OCI-LY1 (cell line): Measurements from ENCODE around the gene GRID2.

Experiments
- H2AFZ ChIP-seq: fragments of 200-600 bp; sonication (generic), shearing (Covaris generic); 2 replicates; pipeline ENCODE4 v1.6.0; 2014; ENCODE audit warnings: antibody characterized with exemption, mild to moderate bottlenecking, low read length
- H3F3A ChIP-seq: fragments of 200-600 bp; sonication (generic), shearing (Covaris generic); 2 replicates; pipeline ENCODE4 v1.6.0; 2014; ENCODE audit warnings: mild to moderate bottlenecking, antibody characterized with exemption, low read length, moderate library complexity; ENCODE audit not compliant: insufficient read depth
- H3K27ac ChIP-seq: fragments of 200-600 bp; sonication (generic); 2 replicates; pipeline ENCODE4 v1.5.1; 2014; ENCODE audit warnings: low read length, mixed run types, mild to moderate bottlenecking, low read depth; ENCODE audit not compliant: poor library complexity, severe bottlenecking
- H3K27me3 ChIP-seq: fragments of 200-600 bp; sonication (generic); 2 replicates; pipeline ENCODE4 v1.6.0; 2014; ENCODE audit warnings: antibody characterized with exemption, mild to moderate bottlenecking, low read length, moderate library complexity; ENCODE audit not compliant: insufficient read depth
- H3K36me3 ChIP-seq: fragments of 200-600 bp; sonication (generic); 2 replicates; pipeline ENCODE4 v1.6.1; 2014; ENCODE audit warnings: mild to moderate bottlenecking, antibody characterized with exemption, low read length, moderate library complexity, mixed read lengths; ENCODE audit not compliant: insufficient read depth
- H3K4me1 ChIP-seq: fragments of 200-600 bp; sonication (generic); 2 replicates; pipeline ENCODE4 v1.5.1; 2014; ENCODE audit warnings: mild to moderate bottlenecking, low read length, moderate library complexity; ENCODE audit not compliant: insufficient read depth, severe bottlenecking
- H3K4me2 ChIP-seq: fragments of 200-600 bp; sonication (generic), shearing (Covaris generic); 2 replicates; pipeline ENCODE4 v1.6.1; 2014; ENCODE audit warnings: low read length
- H3K4me3 ChIP-seq: fragments of 200-600 bp; sonication (generic); 2 replicates; pipeline ENCODE4 v1.5.1; 2014; ENCODE audit warnings: low read length, low read depth, mild to moderate bottlenecking, mixed read lengths; ENCODE audit not compliant: poor library complexity, severe bottlenecking
- H3K79me2 ChIP-seq: fragments of 200-600 bp; shearing (Covaris generic); 2 replicates; pipeline ENCODE4 v1.6.1; 2016; ENCODE audit warnings: mixed run types, low read length, mixed read lengths; ENCODE audit not compliant: insufficient read depth
- H3K9ac ChIP-seq: fragments of 200-600 bp; sonication (generic), shearing (Covaris generic); 2 replicates; pipeline ENCODE4 v1.6.1; 2014; ENCODE audit warnings: mild to moderate bottlenecking, low read length, mixed read lengths
- H3K9me2 ChIP-seq: fragments of 200-600 bp; sonication (generic), shearing (Covaris generic); 2 replicates; pipeline ENCODE4 v1.6.1; 2014; ENCODE audit warnings: low read depth, mild to moderate bottlenecking, low read length, mixed read lengths
- H3K9me3 ChIP-seq: fragments of 200-600 bp; shearing (Covaris generic); 2 replicates; pipeline ENCODE4 v1.6.1; 2014; ENCODE audit warnings: low read length, mixed read lengths
- H4K20me1 ChIP-seq: fragments of 200-600 bp; sonication (generic), shearing (Covaris generic); 2 replicates; pipeline ENCODE4 v1.6.0; 2016; ENCODE audit warnings: mild to moderate bottlenecking, low read length; ENCODE audit not compliant: insufficient read depth
- EZH2 ChIP-seq: fragments of 200-600 bp; sonication (generic), shearing (Covaris generic); IDR thresholded peaks from 2 replicates; pipeline ENCODE4 v1.8.0; 2017; ENCODE audit warnings: borderline replicate concordance, mixed run types, mild to moderate bottlenecking, antibody characterized with exemption, low read length, moderate library complexity, mixed read lengths
- TF ChIP-seq, protein P1 (sequence below): fragments of 200-600 bp; sonication (generic), shearing (Covaris generic); IDR thresholded peaks from 2 replicates; pipeline ENCODE4 v1.5.1; 2017; ENCODE audit warnings: mild to moderate bottlenecking, antibody characterized with exemption, low read length, moderate library complexity, mixed read lengths

Gene GRID2

DNA sequence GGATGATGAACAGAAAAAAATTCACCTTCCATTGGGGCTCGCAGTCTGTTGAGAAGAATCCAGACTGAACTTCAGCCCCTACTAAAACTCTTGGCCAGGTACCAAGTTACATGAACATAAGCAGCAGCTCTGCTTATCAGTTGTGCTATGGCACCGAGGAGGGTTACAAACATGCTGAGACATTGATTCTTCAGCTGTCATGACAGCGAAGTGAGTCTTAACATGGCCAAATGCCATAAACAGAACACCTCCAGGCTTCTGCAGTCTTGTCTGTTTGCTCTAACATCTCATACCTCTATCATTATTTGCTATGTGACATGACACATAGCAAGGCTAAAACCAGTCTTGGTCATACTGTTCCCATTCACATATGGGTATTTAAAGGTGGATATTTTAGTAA is 521.5 kb downstream of the GRID2 start:
- Histone ChIP-seq H3K9ac (no peak overlapping the region), H4K20me1 (no peaks in the 10 kb centered on the region), H3K9me3 (no peaks in the 10 kb centered on the region), H3K9me2 (no peaks in the 10 kb centered on the region), H3K36me3 (no peaks in the 10 kb centered on the region), H3K4me1 (no peaks in the 10 kb centered on the region), H3K4me3 (no peak overlapping the region), H3K27ac (no peak overlapping the region), H3F3A (no peaks in the 10 kb centered on the region), H2AFZ (no peak overlapping the region), H3K79me2 (no peaks in the 10 kb centered on the region), H3K4me2 (no peak overlapping the region), H3K27me3 (no peaks in the 10 kb centered on the region)
- TF ChIP-seq EZH2: no peak
- TF ChIP-seq, protein P1, sequence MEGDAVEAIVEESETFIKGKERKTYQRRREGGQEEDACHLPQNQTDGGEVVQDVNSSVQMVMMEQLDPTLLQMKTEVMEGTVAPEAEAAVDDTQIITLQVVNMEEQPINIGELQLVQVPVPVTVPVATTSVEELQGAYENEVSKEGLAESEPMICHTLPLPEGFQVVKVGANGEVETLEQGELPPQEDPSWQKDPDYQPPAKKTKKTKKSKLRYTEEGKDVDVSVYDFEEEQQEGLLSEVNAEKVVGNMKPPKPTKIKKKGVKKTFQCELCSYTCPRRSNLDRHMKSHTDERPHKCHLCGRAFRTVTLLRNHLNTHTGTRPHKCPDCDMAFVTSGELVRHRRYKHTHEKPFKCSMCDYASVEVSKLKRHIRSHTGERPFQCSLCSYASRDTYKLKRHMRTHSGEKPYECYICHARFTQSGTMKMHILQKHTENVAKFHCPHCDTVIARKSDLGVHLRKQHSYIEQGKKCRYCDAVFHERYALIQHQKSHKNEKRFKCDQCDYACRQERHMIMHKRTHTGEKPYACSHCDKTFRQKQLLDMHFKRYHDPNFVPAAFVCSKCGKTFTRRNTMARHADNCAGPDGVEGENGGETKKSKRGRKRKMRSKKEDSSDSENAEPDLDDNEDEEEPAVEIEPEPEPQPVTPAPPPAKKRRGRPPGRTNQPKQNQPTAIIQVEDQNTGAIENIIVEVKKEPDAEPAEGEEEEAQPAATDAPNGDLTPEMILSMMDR: no peak

DNA sequence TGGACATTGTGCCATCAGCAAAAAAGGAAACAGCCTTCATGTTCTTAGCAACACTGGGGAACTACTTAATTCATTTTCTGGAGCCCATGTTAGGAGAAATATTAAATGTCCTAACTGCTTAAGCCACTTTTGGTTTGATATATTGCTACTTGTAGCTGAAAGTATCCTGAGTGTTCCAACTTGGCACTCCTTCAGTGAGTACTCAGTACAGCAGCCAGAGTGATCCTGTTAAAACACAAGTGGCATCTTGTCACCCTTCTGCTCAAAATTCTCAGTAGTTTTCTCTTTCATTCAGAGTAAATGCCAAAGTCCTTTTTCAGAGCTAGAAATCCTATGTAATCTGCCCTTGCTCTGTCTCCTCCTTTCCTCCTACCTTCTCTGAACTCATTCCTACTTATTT is 522.0 kb downstream of the GRID2 start:
- no peaks in the 10 kb centered on the region for H3K36me3 ChIP-seq
- H2AFZ ChIP-seq: no peak overlapping the region
- TF ChIP-seq EZH2: no peak
- TF ChIP-seq, protein P1: no peak
- no peaks in the 10 kb centered on the region for H3K79me2 ChIP-seq
- H3K9ac ChIP-seq: no peak overlapping the region
- H3K4me3 ChIP-seq: no peak overlapping the region
- H3K27me3 ChIP-seq: no peaks in the 10 kb centered on the region
- no peaks in the 10 kb centered on the region for H3K9me3 ChIP-seq
- H3K4me1 ChIP-seq: no peaks in the 10 kb centered on the region
- no peaks in the 10 kb centered on the region for H3K9me2 ChIP-seq
- no peaks in the 10 kb centered on the region for H3F3A ChIP-seq
- H4K20me1 ChIP-seq: no peaks in the 10 kb centered on the region
- no peak overlapping the region for H3K27ac ChIP-seq
- no peak overlapping the region for H3K4me2 ChIP-seq

DNA sequence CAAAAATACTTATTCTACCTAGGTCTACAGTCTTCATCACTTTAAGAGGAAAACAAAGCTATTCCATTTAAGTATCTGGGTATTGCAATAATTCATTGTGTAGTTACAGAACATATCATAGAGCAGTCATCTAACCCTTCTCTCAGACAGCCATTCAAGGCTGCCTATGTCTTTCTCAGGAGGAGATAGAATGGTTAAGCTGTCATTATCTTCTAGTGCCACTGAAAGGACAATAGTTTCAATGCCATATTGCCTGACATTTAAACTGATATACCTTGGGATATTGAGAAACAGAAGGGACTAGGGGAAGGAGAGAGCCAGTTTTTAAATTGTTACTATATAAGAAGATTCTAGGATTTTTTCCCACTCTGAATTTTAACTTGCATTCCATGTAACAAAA is 527.0 kb downstream of the GRID2 start:
- Histone ChIP-seq H4K20me1 (no peaks in the 10 kb centered on the region), H3F3A (no peaks in the 10 kb centered on the region)
- TF ChIP-seq EZH2: no peak
- TF ChIP-seq, protein P1: no peak

More for the DNA sequence above, 527.0 kb downstream of the GRID2 start:
- H3K9me2 ChIP-seq: no peaks in the 10 kb centered on the region
- no peak overlapping the region for H3K27ac ChIP-seq
- H3K9ac ChIP-seq: no peak overlapping the region
- H3K36me3 ChIP-seq: no peaks in the 10 kb centered on the region
- H3K4me3 ChIP-seq: no peak overlapping the region
- no peaks in the 10 kb centered on the region for H3K4me1 ChIP-seq
- H3K79me2 ChIP-seq: no peaks in the 10 kb centered on the region
- no peaks in the 10 kb centered on the region for H3K9me3 ChIP-seq
- H2AFZ ChIP-seq: no peak overlapping the region
- no peak overlapping the region for H3K4me2 ChIP-seq
- H3K27me3 ChIP-seq: no peaks in the 10 kb centered on the region
